Progenitor cell of endocrine pancreas (in vitro differentiated cells): Measurements from ENCODE around the gene RABGAP1L. TPM values are rescaled to one million over a fixed set of nuclear protein-coding genes. Genes with fewer than 3 reads are reported as not detected.

ENCODE experiments used
- DNase-seq: peaks from one replicate; pipeline ENCODE4 v3.0.0; 2021; ENCODE audit warnings: low spot score; ENCODE audit not compliant: unreplicated experiment
- H3K27ac Mint-ChIP-seq: 2 replicates; pipeline ENCODE4 v1.8.0; 2021; ENCODE audit warnings: mild to moderate bottlenecking, moderate library complexity, mixed read lengths
- H3K27me3 Mint-ChIP-seq: 2 replicates; pipeline ENCODE4 v1.8.0; 2021; ENCODE audit warnings: mixed read lengths
- H3K36me3 Mint-ChIP-seq: 2 replicates; pipeline ENCODE4 v1.8.0; 2022; ENCODE audit warnings: mixed read lengths; ENCODE audit not compliant: insufficient read depth
- H3K4me1 Mint-ChIP-seq: 2 replicates; pipeline ENCODE4 v1.8.0; 2021; ENCODE audit warnings: low read depth, mixed read lengths
- H3K4me3 Mint-ChIP-seq: 2 replicates; pipeline ENCODE4 v1.8.0; 2021; ENCODE audit warnings: low read depth, mild to moderate bottlenecking, moderate library complexity, mixed read lengths
- H3K9me3 Mint-ChIP-seq: 2 replicates; pipeline ENCODE4 v1.8.0; 2021; ENCODE audit warnings: low read depth, mixed read lengths
- CTCF ChIP-seq: fragments of 200-600 bp; sonication (generic); IDR thresholded peaks from one replicate; pipeline ENCODE4 v1.5.0; 2021; ENCODE audit warnings: antibody characterized with exemption, mild to moderate bottlenecking; ENCODE audit not compliant: unreplicated experiment
- total RNA-seq: library from RNA; stranded (reverse); gene quantifications from 2 replicates; pipeline ENCODE4 v1.2.1, GENCODE V29; 2021

The RABGAP1L gene
- total RNA-seq, 1 donor from 2014 or later: 55.2 TPM

- no peak overlapping the region for H3K27ac Mint-ChIP-seq
- no peak for DNase-seq
- no peak for TF ChIP-seq CTCF
- no peaks in the 10 kb centered on the region for H3K4me1 Mint-ChIP-seq
- H3K36me3 Mint-ChIP-seq: no peaks in the 10 kb centered on the region
- H3K9me3 Mint-ChIP-seq: no peaks in the 10 kb centered on the region
- no peaks in the 10 kb centered on the region for H3K27me3 Mint-ChIP-seq
- H3K4me3 Mint-ChIP-seq: no peak overlapping the region
Measured at GRCh38 chr1:174682419-174683008, 523.2 kb downstream of the RABGAP1L start.

DNA sequence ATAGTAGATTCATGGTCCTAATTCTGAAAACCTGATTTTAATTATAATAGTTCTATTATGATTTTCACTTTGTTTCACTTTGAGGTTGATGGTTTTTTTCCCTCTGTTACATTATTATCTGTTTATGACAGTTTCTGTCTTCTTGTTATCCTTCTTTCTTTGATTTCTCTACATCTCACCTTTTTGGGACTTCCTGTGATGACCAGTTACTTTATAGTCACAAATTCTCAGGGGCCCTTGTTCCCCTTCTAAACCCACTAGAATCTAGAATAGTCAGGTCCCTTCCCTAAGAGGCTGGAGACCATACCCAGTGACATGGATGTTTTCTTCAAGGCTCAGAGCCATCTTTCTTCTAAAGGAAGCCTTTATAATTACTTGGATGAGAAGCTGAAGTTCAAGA, 526.9 kb downstream of the RABGAP1L start:
- TF ChIP-seq CTCF: no peak
- no peaks in the 10 kb centered on the region for H3K9me3 Mint-ChIP-seq
- no peak overlapping the region for H3K4me3 Mint-ChIP-seq
- H3K27ac Mint-ChIP-seq: no peak overlapping the region
- H3K4me1 Mint-ChIP-seq: peaks cover 7% of the 10 kb centered on the region
- H3K36me3 Mint-ChIP-seq: no peaks in the 10 kb centered on the region
- DNase-seq: no peak
- H3K27me3 Mint-ChIP-seq: no peaks in the 10 kb centered on the region

DNA sequence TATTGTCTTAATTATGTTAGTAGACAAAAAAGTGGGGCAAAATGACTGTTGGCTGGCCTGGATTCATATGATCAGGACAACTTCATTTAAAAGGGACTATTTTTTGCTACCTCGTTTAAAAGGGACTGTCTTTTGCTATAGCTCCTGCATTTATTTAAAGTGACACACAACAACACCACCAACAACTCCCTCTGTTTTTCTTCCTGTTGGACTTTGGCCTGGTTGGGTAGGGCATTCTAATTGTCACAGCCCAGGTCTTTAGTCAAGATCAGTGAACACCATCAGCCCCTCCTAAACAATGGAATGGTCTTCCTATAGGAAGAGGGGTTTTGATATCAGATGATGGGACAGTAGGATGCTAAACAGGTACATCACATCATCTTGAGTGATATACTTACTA, 530.2 kb downstream of the RABGAP1L start:
- peaks cover 7% of the 10 kb centered on the region for H3K4me1 Mint-ChIP-seq
- H3K27ac Mint-ChIP-seq: no peak overlapping the region
- H3K27me3 Mint-ChIP-seq: no peaks in the 10 kb centered on the region
- no peak overlapping the region for H3K4me3 Mint-ChIP-seq
- no peaks in the 10 kb centered on the region for H3K36me3 Mint-ChIP-seq
- TF ChIP-seq CTCF: no peak
- H3K9me3 Mint-ChIP-seq: no peaks in the 10 kb centered on the region
- DNase-seq: no peak

- H3K36me3 Mint-ChIP-seq: no peaks in the 10 kb centered on the region
- H3K27me3 Mint-ChIP-seq: no peaks in the 10 kb centered on the region
- peaks cover 7% of the 10 kb centered on the region for H3K4me1 Mint-ChIP-seq
- no peak for DNase-seq
- TF ChIP-seq CTCF: no peak
- H3K9me3 Mint-ChIP-seq: peaks cover 3% of the 10 kb centered on the region
- no peak overlapping the region for H3K27ac Mint-ChIP-seq
- H3K4me3 Mint-ChIP-seq: no peak overlapping the region
Measured at GRCh38 chr1:174690266-174690665, 530.9 kb downstream of the RABGAP1L start.

GRCh38 chr1:174692313-174692712, 533.0 kb downstream of the RABGAP1L start:
- no peak for DNase-seq
- peaks cover 3% of the 10 kb centered on the region for H3K9me3 Mint-ChIP-seq
- H3K27me3 Mint-ChIP-seq: no peaks in the 10 kb centered on the region
- no peak for TF ChIP-seq CTCF
- H3K36me3 Mint-ChIP-seq: no peaks in the 10 kb centered on the region
- H3K4me3 Mint-ChIP-seq: no peak overlapping the region
- H3K4me1 Mint-ChIP-seq: peaks cover 7% of the 10 kb centered on the region
- H3K27ac Mint-ChIP-seq: no peak overlapping the region
